C1 segment of cervical spinal cord (tissue), 14 donors: Measurements from ENCODE around the gene ZNF451.
"Not testable (repeated sequence)": the region's sequence is repeated elsewhere in the genome, so short reads cannot be mapped to it uniquely, and the experiment has no call there.

Source experiments
- DNase-seq, 14 donors: peaks; one replicate each; lab custom pipeline; 2025; lab: John Stamatoyannopoulos, UW

Gene ZNF451, protein sequence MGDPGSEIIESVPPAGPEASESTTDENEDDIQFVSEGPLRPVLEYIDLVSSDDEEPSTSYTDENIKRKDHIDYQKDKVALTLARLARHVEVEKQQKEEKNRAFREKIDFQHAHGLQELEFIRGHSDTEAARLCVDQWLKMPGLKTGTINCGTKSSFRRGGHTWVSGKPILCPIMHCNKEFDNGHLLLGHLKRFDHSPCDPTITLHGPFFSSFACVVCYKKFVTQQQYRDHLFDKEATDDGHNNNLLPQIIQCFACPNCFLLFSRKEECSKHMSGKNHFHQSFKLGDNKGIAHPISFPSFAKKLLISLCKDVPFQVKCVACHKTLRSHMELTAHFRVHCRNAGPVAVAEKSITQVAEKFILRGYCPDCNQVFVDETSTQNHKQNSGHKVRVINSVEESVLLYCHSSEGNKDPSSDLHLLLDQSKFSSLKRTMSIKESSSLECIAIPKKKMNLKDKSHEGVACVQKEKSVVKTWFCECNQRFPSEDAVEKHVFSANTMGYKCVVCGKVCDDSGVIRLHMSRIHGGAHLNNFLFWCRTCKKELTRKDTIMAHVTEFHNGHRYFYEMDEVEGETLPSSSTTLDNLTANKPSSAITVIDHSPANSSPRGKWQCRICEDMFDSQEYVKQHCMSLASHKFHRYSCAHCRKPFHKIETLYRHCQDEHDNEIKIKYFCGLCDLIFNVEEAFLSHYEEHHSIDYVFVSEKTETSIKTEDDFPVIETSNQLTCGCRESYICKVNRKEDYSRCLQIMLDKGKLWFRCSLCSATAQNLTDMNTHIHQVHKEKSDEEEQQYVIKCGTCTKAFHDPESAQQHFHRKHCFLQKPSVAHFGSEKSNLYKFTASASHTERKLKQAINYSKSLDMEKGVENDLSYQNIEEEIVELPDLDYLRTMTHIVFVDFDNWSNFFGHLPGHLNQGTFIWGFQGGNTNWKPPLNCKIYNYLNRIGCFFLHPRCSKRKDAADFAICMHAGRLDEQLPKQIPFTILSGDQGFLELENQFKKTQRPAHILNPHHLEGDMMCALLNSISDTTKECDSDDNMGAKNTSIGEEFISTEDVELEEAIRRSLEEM

DNA sequence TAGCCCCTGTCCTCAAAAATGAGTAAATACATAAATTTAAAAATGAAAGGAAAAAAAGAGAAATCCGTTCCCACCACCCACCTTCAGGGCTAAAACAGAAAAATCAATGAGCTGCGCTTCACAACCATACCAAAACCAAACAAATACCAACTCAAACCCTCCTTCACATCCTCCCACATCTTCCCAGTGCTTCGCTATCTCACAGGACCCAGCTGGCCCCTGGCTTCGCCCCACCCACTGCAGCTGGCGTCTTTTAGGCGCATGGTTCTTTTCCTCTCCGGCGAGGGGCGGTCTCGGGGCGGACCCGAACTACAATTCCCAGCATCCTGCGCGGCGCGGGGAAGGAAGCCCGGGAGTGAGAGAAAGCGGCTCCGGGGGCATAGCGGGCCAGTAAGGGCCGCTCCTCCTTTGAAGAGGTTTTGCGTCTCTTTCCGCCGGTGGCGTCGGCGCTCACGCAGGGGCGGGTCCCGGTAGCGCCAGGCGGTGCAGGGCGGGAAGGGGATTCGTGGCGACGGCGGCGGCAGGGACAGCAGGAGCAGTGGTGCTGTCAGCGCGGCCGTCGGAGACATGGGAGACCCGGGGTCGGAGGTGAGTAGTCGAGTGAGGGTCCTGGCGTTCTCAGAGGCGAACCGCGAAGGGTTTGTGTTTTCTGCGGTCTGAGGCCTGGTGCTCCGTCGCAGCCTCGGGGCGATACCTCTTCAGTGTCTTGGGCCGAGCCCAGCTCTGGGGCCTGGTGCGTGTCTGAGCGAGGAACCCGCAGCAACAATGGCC lies at the start of gene ZNF451:
Gene ZNF451 (plus strand): TSS at position 502 of the 771 bp plus-strand sequence. CDS start 66 bp downstream, at position 568.
- DNase-seq, result peak; percentile 52 to 99 (median 96)

DNA sequence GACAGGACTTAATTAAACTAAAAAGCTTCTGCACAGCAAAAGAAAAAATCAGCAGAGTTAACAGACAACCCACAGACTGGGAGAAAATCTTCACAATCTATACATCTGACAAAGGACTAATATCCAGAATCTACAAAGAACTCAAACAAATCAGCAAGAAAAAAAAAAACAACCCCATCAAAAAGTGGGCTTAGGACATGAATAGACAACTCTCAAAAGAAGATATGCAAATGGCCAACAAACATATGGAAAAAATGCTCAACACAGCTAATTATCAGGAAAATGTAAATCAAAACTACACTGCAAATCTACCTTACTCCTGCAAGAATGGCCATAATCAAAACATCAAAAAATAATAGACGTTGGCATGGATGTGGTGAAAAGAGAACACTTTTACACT lies 45.9 kb upstream of the ZNF451 start:
- DNase-seq, result not testable (repeated sequence)

DNA sequence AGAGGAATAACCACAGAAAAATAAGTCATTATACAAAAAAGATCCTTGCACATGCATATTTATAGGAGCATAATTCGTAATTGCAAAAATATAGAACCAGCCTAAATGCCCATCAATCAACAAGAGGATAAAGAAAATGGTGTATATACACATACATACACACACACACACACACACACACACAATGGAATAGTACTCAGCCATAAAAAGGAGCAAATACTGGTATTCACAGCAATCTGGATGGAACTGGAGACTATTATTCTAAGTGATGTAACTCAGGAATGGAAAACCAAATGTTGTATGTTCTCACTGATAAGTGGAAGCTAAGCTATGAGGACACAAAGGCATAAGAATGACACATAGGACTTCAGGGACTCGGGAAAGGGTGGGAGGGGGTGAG lies 45.4 kb upstream of the ZNF451 start:
- no peak for DNase-seq

DNA sequence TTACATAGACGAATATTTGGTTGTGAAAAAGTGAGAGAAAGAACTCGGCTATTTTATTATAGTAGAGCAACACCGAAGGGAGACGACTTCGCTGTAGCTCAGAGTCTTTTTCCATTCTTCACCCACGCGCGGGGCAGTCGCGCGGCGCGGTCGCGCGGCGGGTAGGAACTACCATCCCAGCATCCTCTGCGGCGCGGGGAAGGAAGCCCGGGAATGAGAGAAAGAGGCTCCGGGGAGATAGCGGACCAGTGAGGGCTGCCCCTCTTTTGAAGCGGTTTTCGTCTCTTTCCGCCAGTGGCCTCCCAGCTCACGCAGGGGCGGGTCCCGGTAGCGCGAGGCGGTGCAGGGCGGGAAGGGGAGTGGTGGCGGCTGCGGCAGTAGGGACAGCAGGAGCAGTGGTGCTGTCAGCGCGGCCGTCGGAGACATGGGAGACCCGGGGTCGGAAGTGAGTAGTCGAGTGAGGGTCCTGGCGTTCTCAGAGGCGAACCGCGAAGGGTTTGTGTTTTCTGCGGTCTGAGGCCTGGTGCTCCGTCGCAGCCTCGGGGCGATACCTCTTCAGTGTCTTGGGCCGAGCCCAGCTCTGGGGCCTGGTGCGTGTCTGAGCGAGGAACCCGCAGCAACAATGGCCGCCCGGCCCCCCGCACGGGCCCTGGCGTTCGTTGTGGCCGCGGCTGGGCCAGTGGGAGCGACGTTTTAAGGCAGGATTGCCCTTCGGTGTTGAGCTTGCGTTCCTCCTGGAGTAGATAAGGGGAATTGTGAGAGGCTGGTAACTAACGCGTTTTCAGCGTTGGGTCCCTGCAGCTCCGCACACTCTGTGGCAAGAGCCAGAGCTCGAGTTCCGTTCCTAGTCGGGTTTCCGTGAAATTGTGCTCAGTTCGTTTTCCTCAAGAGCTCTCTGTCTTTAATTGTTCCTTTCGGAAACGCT lies 43.4 kb upstream of the ZNF451 start, which contains the start of gene KIAA1586:
Gene KIAA1586 (plus strand): TSS at position 362 of the 925 bp plus-strand sequence. CDS start 63 bp downstream, at position 425.
- DNase-seq, result peak; percentile 56 to 96 (median 88)

DNA sequence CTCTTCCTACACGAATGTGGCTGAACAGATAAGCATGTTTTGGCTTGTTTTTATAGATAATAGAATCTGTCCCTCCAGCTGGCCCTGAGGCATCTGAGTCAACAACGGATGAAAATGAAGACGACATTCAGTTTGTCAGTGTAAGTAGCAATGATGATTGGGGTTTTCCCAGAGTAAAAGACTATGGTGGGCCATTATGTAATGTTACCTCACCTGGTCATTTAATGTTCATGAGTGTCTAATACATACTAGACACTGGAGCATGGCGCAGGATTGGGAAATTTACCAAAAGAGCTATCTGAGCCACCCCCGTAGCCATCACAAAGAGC lies 42.8 kb upstream of the ZNF451 start:
- DNase-seq, result not testable (repeated sequence)

DNA sequence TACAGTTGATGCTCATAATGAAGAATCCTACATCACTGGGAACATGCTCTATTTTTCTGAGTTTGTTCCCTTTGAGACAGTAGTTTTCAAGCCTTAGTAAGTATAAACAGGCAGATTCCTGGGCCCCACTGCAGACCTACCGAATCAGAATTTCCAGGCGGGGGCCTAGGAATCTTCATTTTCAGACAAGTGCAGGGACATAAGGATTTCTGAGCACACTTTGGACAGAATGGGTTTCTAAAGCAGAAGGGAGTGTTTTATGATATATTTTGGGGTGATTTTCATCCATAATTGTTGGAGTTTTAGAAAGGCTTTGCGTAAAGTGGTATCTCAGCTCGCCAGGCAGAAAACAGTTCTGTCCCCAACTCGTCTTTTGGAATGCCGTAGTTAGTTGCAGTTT lies 42.1 kb upstream of the ZNF451 start:
- not testable (repeated sequence) for DNase-seq

DNA sequence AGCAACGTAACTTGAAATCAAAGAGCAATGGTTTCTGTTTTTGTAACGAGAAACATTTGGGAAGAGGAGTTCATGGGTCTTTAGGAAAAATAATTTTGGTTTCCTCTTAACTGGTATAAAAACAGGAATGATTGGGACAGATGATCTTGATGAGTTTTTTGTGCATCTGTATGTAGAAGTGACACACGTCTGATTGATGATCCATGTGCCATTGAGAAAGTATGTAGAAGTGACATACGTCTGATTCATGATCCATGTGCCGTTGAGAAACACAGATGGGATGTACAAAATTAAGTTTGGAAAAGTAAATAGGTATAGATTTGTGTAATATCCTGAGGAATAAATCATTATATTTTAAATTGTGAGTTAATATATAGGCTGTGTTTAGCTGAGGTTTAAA lies 41.4 kb upstream of the ZNF451 start:
- no peak for DNase-seq

DNA sequence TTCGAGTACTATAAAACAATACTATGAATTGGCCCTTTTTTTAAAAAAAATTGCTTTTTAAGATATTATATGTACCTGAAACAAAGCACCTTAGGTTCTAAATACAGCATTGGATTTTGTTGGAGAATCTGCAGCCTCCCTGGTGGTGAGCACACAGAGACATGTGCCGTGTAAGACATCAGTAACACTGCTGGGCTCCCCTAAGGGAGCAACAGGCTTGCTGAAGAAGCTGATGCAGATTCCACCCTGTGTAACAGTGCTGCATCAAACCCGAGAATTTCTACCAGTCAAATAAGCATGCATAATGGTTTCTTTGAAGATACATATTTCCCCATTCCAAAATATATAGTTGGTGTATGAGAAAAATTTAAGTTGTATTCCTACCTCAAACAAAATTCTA lies 26.1 kb upstream of the ZNF451 start:
- no peak for DNase-seq

DNA sequence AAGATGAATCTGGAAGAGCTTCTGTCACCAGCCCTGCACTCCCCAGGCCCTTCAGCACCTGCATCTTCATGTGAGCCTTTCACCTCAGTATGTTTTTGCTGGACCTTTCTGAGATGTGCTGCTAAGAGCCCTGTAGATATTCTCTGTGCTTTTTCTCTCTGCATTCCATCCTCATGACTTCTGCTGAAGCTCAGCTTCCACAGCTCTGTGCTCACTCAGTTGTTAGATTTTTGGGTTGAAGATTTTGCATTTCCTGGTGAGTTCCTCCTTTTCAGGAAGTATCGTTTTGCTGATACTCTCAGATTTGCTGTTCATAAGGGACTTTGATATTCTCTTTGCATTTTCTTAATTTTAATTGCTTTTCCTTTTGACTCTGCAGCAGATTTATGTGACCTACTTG lies 25.2 kb upstream of the ZNF451 start:
- no peak for DNase-seq

DNA sequence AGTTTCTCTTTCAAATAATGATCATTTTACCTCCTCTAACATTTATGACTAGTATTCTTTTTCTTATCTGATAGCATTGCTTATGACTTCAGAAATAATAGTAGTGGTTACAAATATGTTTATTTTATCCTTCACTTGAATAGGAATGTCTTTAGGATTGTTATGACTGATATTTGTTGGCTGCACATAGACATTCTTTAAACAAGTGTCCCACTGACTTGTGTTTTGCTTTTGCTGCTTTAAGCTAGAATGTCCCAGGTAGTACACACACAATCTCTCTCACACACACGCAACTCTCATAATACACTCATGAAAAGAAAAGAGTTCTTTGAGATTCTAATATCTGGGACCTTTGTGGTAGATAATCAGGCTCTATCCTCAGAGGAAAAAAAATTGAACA lies 21.9 kb upstream of the ZNF451 start:
- no peak for DNase-seq

DNA sequence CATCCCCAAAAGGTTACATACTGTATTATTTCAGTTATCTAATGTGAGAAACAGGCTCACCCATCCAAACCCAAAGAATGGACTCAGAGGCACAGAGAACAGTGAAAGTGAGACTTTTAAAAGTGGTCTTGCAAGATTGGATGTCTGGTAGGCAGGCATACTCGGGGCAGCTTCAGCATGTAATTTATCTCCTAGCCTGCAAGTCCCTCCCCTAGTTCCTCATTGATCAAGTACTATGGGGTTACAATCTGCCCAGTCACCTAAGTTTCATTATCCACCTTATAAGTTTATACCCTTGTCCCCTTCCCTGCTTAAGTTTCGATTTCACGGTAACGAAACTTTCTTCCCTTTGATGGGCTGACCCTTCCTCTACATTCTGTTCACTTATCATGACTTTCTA lies 20.8 kb upstream of the ZNF451 start:
- DNase-seq, result no peak

DNA sequence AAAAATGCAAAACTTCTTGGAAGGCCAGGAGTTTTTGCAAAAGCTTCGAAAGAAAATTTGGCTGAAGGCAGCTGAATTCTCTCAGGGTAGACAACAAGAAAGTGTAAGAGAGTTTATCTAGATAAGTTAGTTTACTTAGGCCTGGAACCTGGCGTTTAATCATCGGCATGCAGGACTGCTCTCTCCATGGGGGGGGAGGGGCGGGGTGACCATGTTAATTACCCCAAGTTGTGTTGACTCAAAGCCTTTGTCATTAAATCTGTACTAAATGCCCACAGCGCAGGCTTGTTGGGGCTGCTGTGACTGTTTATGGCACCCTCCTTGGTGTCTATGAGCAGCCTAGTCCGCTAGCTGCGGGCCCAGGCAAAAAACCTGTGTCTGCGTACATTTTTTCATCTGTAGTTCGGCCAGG lies 20.1 kb upstream of the ZNF451 start:
- DNase-seq, result no peak

DNA sequence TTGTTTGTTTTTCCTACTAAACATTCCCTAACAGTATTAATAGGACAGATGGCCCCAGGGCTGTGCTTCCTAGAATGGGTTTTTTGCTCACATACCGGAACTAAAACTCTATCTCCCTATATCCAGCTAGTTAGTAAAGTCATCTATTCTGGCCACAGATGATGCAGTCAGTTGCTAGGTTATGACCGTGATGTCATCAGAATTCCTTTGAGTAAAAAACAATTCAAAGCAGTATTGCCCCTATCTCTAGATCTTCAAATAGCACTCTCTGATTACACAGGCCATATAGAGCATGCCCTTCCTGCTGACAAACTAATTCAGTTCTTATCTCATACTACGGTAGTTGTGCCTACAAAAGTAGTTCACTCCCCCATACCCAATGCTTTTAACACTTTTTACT lies 17.9 kb upstream of the ZNF451 start:
- DNase-seq, result no peak

DNA sequence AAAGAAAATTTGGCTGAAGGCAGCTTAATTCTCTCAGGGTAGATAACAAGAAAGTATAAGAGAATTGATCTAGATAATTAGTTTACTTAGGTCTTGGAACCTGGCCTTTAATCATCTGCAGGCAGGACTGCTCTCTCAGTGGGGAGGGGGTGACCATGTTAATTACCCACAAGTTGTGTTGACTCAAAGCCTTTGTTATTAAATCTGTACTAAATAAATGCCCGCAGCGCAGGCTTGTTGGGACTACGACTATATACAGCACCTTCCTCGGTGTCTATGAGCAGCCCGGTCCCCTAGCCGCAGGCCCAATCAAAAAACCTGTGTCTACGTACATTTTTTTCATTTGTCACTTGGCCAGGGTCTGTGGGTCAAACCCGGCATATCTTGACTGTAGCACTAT lies 15.6 kb upstream of the ZNF451 start:
- no peak for DNase-seq

DNA sequence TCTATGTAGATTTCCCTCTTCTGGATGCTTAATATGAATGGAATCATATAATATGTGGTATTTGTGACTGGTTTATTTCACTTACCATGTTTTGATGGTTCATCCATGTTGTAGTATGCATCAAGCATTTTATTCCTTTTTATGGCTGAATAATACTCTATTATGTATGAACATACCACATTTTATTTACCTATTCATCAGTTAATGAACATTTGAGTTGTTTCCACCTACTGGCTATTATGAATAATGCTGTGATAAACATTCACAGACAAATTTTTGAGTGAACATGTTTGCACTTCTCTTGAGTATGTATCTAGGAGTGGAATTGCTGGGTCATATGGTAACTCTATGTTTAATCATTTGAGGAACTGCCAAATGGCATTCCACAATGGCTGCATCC lies 14.9 kb upstream of the ZNF451 start:
- DNase-seq, result no peak

DNA sequence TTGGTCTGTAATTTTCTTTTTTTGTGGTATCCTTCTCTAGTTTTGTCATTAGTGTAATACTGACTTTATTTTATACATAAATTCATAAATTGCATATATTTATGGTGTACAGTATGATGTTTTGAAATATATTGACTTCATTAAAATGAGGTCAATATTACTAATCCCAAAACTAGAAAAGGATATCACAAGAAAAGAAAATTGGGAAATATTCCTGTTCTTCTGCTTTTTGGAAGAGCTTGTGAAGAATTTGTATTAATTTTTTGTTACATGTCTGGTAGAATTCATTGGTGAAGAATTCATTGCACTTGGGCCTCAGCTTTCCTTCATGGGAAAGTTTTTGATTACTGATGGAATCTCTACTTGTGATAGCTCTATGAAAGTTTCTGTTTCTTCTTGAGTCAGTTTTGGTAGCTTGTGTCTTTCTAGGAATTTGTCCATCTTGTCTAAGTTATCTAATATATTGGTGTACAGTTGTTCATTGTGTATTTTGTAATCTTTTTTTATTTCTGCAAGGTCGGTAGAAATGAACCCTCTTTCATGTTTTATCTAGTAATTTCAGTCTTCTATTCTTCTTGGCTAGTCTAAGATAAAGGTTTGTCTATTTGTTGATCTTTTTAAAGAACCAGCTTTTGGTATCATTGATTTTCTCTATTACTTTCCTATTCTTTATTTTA lies 11.3 kb upstream of the ZNF451 start:
- no peak for DNase-seq

DNA sequence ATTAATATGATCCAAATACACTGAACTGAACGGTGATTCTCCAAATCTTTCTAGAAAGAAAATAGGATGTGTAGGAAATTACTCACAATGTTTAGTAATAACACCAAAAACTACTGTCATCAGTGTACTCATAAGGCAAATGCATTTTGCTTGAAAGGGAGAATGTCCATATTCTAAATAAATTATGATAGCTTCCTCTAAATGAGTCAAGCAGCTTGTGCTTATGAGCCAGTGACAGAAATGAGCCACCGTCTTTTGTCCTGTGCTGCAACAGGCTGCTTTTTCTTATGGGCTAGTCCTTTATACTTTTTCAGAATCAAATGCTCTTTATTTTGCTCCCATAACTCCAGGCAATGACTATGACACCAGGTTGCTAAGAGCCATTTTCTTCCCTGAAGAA lies 4.5 kb upstream of the ZNF451 start:
- no peak for DNase-seq

DNA sequence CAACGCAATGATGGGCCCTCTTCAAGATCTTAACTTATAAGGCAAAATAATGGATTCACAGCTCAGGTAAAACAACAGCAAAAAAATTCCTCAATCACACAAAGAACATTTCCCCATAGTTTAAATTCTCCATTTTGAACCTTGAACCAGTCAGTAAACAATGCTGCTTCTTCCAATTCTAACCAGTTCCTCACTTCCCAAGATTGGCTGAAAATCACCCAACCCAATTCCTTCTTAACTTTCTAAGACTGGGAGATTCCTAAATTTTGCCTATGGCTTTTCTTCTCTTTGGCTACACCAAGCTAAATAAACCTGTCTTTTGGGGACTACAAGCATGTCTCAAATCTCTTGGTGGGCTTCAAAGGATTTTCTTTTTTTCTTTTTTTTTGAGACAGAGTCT lies 3.1 kb upstream of the ZNF451 start:
- no peak for DNase-seq

DNA sequence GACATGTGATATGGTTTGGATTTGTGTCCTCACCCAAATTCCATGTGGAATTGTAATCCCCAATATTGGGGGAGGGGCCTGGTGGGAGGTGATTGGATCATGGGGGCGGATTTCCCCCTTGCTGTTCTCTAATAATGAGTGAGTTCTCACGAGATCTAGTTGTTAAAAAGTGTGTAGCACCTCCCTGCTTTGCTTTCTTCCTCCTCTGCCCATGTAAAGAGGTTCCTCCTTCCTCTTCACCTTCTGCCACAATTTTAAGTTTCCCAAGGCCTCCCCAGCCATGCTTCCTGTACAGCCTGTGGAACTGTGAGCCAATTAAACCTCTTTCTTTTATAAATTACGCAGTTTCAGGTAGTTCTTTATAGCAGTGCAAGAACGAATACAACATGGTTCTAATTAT lies 2.1 kb upstream of the ZNF451 start:
- no peak for DNase-seq

DNA sequence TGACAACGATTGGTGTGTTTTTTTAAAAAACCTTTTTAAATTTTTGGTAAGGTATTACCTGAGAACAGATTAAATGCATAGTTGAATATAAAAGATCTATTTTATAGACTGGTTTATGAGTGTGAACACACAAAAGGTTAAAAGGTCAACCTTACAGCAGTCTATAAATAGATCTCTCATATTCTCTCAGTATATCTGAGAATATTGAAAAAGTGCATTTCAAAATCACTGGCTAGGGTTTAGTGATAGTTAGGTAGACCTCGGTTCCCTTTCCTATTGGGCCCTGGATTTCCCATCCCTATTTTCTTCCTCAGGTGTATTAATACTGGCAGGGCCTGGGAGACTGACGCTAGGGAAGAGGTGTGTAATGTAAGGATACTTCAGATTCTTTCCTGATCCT lies 723 bp upstream of the ZNF451 start:
- no peak for DNase-seq
